HG03439 (cell line): ENCODE results near the gene ROMO1.
"Not testable (repeated sequence)": the region's sequence is repeated elsewhere in the genome, so short reads cannot be mapped to it uniquely, and the experiment has no call there.

Experiments used
- ATAC-seq: cut with Tn5 transposase; IDR thresholded peaks from one replicate; pipeline ENCODE4 v1.9.1; 2021; ENCODE audit warnings: mild to moderate bottlenecking, moderate library complexity; ENCODE audit not compliant: unreplicated experiment

The ROMO1 gene

DNA sequence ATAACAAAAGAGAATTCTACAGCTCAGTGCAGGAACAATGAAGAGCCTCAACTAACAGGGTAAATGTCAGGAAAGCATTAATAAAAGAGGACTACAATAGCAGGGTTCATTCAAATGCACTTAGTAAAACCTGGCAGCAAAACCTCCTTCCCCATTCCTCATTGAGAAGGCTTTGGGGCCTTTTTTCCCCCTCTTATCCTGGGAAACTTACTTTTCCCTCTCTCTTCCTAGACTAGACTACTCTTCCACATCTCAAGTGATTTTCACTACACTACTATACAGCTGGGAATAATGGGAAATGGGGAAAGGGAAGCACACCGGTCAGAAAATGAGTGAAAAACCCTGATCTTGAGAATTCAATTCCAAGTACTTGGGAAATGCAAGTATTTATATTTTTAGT, 10.1 kb downstream of the ROMO1 start:
- ATAC-seq, result no peak

DNA sequence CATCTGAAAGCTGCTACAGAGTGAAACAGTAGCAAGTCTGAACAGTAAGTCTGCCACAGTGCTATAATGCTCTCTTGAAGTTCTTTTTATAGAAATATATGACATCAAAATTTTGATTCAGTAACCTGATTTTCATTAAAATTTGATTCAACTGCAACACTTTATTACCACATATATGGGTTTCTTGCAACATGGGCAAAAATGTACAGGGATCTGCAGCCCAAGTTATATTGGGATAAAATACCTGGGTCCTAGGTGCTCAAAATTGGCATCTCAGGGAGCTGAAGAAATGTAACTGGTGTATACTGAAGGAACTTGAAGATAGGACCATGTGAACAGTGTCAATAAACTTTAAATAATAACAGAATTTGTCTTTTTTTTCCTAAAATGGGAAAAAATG, 10.8 kb downstream of the ROMO1 start:
- no peak for ATAC-seq

DNA sequence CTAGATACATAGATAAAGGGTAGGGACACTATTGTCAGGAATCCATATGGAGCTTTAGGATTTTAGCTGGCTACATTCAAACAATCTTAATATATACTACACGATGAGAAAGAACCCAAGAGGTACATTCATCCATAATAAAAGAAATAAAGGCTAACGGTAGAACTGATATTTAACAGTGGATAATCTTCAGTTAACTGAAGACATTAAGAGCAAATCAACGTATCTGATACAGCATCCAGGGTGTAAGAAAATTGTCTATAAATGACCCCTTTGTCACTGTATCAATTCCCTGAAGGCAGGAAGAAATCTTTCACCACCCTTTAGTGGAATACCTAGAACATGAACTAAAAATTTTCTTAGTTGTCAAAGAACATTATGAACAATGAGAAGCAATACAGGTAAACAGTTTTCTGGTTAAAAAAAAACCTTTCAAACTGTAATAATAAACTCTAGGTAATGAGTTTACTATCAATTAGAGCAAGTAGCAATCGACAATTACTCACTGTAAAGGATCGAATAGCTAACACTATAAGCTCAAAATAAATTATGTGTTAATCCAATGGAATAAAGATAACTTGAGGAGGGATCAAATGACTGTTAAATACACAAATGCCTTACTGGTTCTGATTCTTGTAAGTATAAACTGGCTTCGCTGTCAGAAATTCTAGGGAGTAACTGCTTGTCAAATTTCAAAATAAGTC, 11.8 kb downstream of the ROMO1 start:
- ATAC-seq, result no peak

DNA sequence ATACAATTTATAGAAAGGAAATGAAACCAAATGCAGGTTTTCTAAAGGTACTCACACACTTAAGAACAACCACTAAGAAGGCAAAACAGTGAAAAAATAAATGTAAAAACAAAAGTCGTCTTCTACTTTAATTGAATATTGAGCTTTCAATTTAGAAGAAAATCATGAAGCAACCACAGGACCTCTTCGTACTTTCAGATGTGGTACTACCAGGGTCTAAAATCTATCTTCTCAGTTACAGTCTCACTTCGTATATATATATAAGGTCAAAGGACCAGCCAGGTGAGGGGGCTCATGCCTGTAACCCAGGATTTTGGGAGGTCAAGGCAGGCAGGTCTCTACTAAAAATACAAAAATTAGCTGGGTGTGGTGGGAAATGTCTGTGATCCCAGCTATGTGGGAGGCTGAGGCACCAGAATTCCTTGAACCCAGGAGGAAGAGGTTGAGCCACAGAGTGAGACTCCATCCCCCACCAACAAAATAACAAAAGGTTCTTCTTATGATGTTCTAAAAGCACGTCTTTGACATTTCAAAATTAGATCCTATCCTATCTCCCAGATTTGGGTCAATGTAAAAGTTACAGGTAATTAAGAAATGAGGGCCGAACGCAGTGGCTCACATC, 12.5 kb downstream of the ROMO1 start:
- ATAC-seq, result no peak

DNA sequence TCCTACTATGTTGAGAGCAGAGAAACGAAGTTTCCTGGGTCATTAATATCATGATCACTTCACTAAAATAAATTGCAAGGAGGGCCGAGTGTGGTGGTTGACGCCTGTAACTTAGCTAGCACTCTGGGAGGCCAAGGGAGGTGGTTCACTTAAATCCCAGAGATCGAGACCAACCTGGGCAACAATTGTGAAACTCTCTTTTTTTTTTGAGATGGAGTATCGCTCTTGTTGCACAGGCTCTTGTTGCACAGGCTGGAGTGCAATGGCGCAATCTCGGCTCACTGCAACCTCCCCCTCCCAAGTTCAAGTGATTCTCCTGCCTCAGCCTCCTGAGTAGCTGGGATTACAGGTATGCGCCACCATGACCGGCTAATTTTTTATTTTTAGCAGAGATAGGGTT, 13.9 kb downstream of the ROMO1 start:
- not testable (repeated sequence) for ATAC-seq

DNA sequence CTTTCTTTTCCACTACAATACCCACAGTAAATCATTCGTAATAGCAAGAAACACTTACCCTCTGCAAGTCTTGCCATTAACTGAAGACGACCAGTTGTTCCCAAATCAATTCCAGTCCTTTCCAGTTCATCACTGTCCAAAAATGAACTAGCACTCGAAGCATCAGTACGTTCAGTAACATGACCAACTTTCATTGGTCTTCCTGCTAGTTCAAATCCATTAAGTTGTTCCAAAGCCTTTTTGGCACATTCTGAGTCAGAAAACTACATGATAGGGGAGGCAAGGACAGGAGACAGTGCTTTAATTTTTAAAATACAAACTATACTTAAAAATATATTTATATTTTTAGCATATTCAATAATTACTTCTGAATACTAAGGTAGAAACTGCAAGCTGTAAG, 14.9 kb downstream of the ROMO1 start:
- ATAC-seq, result no peak

DNA sequence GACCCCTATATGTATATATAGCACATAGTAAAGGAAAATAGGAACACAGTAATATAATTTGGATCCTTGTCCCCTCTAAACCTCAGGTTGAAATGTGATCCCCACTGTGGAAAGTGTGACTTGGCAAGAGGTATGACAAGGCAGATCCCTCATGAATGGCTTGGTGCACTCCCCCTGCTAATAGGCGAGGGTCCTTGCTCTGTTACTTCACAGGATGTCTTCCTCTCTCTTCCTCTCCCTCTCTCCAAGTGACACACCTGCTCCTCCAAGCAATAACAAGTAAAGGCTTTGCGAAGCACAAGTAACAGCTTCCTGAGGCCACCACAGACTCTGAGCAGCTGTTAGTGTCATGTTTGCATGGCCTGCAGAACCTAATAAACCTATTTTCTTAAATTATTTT, 16.4 kb downstream of the ROMO1 start:
- no peak for ATAC-seq

DNA sequence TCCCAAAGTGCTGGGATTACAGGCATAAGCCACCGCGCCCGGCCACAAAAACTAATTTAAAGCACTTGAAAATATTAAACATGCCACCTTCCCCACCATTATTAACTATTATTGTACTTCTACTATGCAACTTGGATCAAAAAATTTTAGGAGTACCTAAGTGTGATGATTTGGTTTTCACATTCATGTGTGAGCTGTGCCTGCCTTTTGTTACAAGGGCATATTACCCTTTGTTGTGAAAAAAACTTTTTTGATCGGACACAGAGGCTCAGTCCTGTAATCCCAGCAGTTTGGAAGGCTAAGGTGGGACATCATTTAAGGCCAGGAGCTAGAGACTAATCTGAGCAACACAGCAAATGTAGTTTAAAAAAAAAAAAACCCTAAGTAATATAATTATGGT, 17.1 kb downstream of the ROMO1 start:
- no peak for ATAC-seq

DNA sequence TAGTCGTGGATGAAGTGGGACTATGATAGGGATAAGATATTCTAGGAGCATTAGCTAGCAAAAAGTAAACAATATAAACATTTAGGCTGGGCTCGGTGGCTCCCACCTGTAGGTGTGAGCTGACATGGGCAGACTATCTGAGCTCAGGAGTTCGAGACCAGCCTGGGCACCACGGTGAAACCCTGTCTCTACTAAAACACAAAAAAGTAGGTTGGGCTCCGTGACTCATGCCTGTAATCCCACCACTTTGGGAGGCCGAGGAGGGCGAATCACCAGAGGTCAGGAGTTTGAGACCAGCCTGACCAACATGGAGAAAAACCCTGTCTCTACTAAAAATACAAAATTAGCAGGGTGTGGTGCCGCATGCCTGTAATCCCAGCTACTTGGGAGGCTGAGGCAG, 19.1 kb downstream of the ROMO1 start:
- not testable (repeated sequence) for ATAC-seq

DNA sequence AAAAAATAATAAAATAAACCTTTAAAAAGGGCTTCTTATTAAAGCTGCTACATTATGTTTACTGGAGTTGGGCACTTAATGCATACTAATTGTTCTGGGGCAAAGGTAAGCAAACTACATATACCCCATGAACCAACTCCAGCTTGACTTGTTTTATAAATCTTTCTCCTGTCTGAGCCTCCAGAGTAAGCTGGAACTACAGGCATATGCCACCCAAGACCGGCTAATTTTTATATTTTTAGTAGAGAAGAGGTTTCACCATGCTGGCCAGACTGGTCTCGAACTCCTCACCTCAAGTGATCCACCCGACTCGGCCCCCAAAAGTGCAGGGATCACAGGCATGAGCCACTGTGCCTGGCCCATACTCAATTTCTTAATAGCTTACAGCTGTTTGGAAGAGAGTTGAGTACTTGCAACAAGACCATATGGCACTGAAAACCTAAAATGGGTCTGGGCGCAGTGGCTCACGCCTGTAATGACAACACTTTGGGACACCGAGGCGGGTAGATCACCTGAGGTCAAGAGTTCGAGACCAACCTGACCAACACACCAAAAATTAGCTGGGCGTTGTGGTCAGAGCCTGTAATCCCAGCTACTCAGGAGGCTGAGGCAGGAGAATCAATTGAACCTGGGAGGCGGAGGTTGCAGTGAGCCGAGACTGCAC, 19.9 kb downstream of the ROMO1 start:
- ATAC-seq, result no peak

DNA sequence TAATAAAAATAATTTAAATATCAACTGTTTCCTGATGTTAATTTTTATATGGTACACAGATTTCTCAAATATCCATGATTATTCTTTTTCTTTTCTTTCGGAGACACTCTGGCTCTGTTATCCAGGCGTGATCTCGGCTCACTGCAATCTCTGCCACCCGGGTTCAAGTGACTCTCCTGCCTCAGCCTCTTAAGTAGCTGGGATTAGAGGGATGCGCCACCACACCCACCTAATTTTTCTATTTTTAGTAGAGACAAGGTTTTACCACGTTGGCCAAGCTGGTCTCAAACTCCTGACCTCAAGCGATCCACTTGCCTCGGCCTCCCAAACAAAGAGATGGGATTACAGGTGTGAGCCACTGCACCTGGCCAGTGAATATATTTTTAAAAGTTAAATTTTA, 20.5 kb downstream of the ROMO1 start:
- ATAC-seq, result no peak

DNA sequence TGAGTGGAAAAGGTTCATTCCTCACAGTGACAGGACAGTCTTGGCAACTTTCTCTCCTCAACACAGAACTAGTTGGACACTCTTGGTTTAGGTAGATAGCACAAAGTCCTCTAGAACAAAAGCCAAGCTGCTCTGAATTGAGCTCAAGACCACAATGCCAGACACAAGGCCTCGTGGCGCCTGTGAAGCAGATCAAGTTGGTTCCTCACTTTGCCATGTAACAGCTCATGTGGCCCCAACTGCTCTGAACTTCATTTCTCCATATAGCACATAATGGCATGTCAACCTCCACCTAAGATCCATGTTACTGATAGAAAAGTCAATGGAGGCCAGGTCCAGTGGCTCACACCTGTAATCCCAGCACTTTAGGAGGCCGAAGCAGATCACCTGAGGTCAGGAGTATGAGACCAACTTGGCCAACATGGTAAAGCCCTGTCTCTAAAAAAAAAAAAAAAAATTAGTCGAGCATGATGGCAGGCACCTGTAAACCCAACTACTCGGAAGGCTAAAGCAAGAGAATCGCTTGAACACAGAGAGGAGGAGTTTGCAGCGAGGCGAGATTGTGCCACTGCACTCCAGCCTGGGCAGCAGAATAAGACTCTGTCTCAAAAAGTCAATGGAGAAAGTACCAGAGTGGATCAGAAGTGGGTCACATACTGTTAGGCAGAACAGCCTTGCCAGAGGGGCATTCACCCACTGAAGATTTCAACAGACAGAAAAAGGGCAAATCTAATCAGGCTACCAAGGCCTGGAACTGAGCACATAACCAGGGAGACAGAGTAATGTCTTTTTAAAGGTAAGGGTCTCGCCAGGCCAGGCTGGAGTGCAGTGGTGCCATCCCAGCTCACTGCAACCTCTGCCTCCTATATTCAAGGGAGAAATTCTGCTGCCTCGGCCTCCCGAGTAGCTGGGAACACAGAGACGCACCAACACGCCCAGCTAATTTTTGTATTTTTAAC, 21.2 kb downstream of the ROMO1 start:
- no peak for ATAC-seq

DNA sequence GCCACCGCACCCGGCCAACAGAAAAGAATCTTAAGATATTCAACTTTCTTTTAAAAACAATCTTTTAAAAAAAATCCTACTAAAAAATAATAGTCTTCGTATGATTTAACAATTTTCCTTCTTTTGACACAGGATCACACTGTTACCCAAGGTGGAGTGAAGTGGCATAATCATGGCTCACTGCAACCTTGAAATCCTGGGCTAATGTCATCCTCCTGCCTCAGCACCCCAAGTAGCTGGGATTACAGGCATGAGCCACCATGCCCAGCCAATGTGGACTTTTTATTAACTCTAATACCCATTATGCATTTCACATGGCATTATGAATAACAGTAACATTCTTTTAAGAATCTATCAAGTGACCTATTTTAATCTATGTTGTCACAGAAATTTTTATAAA, 22.0 kb downstream of the ROMO1 start:
- no peak for ATAC-seq

DNA sequence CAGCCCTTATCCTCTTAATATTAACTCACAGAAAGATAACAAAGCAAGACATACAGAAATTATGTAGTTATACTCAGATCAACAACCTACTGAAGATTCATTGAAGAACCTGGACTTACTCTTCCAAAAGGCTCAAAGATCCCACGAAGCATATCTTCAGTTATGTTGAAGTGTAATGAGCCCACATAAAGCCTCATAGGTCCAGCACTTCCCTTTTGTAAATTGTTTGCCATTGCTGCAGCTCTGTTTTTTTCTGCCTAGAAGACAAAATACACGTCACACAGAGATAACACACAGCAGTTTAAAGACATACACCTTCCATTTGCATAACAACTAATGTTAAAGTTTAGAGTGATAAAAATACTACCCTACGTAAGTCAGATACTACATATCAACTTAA, 22.4 kb downstream of the ROMO1 start:
- no peak for ATAC-seq

DNA sequence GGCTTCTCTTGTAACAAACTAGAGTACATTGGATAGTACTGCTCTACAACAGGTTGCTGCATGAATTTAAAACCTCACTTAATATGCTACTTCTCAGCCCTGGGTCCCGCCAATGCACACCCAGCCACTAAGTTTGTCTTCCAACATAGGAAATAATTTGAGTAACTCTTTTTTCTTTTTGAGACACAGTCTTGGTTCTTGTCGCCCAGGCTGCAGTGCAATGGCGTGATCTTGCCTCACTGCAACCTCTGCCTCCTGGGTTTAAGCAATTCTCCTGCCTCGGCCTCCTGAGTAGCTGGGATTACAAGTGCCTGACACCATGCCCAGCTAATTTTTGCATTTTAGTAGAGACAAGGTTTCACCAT, 24.1 kb downstream of the ROMO1 start:
- ATAC-seq, result not testable (repeated sequence)

DNA sequence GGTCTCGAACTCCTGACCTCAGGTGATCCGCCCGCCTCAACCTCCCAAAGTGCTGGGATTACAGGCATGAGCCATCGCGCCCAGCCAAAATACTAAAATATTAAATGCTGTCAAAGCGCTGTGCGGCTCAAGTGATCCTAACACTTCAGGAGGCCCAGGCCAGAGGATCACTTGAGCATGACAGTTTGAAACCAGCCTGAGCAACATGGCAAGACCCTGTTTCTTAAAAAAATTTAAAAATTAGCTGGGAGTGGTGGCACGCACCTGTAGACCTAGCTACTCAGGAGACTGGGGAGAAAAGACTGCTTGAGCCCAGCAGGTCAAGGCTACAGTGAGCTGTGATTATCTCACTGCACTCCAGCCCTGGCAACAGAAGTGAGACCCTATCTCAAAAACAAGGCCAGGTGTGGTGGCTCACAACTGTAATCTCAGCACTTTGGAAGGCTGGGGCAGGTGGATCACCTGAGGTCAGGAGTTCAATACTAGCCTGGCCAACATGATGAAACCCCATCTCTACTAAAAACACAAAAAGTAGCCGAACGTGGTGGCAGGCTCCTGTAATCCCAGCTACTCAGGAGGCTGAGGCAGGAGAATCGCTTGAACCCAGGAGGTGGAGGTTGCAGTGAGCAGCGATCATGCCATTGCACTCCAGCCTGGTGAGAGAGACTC, 24.6 kb downstream of the ROMO1 start:
- ATAC-seq, result not testable (repeated sequence)

DNA sequence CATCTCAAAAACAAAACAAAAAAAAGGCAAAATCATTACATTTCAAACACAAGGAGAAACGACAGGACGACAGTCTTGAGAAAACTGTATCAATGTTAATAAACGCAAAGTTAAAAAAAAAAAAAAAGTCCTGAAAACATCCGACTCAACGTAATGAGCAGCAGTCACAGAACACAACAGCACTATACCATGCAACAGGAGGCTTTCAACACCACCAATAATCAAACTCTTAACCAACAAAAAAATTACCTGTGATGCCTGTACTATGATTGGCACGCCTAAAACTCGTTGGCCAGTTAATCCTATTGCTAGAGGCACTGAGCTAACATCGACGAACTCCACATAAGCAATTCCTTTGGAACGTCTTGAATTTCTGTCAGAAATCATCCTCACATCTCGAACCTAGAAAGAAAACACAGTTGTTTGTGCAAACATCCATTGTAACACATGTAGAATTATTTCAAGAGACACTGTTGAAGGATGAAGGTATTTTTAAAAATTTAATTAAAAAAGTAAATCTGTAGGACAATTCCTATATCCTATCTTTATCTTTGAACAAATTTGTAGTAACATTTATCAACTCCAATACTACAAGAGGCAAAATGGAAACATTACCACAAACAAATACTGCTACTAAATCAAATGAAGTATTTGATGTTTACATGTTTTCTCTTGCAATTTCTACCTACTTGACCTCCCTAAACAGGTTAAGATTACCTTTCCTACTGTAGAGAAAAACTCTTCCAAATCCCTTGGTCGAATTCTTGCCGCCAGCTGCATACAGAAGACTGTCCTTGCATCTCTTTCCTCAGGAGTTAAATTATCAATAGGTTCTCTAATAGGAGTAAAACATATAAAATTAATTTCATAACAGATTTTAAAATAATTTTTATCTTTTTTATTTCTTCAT, 25.4 kb downstream of the ROMO1 start:
- no peak for ATAC-seq

DNA sequence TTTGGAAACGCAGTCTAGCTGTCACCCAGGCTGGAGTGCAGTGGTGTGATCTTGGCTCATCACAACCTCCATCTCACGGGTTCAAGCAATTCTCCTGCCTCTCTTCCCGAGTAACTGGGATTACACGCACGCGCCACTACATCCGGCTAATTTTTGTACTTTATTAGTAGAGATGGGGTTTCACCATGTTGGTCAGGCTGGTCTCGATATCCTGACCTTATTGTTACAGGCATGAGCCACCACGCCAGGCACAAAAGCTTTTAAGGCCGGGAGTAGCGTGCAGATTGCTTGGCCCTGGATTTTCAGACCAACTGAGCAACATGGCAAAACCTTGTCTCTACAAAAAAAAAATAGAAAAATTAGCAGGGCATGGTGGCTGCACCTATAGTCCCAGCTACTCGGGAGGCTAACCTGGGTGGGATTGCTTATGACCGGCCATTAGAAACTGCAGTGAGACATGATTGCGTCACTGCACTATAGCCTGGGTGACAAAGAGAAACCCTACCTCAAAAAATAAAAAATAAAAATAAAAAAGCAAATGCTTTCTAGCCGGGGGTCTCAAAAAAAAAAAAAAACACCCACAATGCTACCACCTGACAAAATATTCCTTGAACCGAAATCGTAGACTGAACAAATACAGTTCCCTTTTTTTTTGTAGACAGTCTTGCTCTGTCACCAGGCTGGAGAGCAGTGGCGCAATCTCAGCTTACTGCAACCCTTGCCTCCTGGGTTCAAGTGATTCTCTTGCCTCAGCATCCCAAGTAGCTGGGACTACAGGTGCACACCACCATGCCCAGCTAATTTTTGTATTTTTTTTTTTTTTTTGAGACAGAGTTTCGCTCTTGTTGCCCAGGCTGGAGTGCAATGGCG, 27.9 kb downstream of the ROMO1 start:
- ATAC-seq, result no peak
